Measurements from ENCODE around the gene APRT. TPM values are rescaled to one million over a fixed set of nuclear protein-coding genes. Genes with fewer than 3 reads are reported as not detected.

Gene APRT
- total RNA-seq, 1 experiment from 2014 or later = 311 TPM

GRCh38 chr16:88831838-88832237 is 20.1 kb upstream of the APRT start:
- no TSS peak for BruUV-seq (replicated peaks)
- Histone ChIP-seq H4K20me1 (ENCODE audit: insufficient read depth) (no peaks in the 10 kb centered on the region), H2AFZ (ENCODE audit: low read depth, low read length, poor library complexity, severe bottlenecking) (no peak overlapping the region), H3K9ac (ENCODE audit: low read length) (no peak overlapping the region), H3K4me1 (ENCODE audit: control insufficient read depth in 1 of 2, insufficient read depth in 2 of 2, low read length in 2 of 2) (peaks cover 0 to 4% of the 10 kb centered on the region in 2 experiments; a peak in 1 of 4 replicates), H3K27ac (ENCODE audit: low read depth, low read length) (no peak overlapping the region), H3K27me3 (ENCODE audit: insufficient read depth, low read length) (no peaks in the 10 kb centered on the region), H3K36me3 (ENCODE audit: control insufficient read depth in 1 of 2, insufficient read depth in 2 of 2, low read length in 2 of 2) (no peaks in the 10 kb centered on the region), H3K79me2 (ENCODE audit: insufficient read depth, low read length) (no peaks in the 10 kb centered on the region), H3K4me3 (replicated peaks in 1 of 2; ENCODE audit: low read depth in 1 of 2, low read length in 2 of 2) (no peak overlapping the region), H3K9me3 (ENCODE audit: control insufficient read depth in 1 of 2, insufficient read depth in 1 of 2, low read depth in 1 of 2, low read length in 2 of 2) (no peaks in the 10 kb centered on the region), H3K9me2 (ENCODE audit: insufficient read depth) (no peaks in the 10 kb centered on the region), H3K4me2 (ENCODE audit: low read length) (no peak overlapping the region)
- ChIA-PET RAD21 (ENCODE audit: low non-redundant PET in 1 of 2, low total read pairs in 2 of 2, uncharacterized antibody in 2 of 2, unreplicated experiment in 2 of 2) (no interaction called here), POLR2A (no interaction called here), CTCF (no interaction called here)
- peak; percentile 63 for ATAC-seq
- no peak for TF ChIP-seq SIN3A (IDR thresholded peaks at IDR 0.05; ENCODE audit: low read depth)
- TF ChIP-seq JUND (IDR thresholded peaks at IDR 0.05) = no peak
- TF ChIP-seq CTCF (IDR thresholded peaks at IDR 0.05 in 2 of 3, conservative IDR thresholded peaks at IDR 0.05 in 1 of 3; ENCODE audit: borderline replicate concordance in 1 of 3, insufficient read depth in 1 of 3, low read depth in 2 of 3, low read length in 2 of 3) = peak in 2 of 3 experiments; percentile 13 to 18; a peak in 3 of 6 replicates
- no peak for TF ChIP-seq POLR2A (IDR thresholded peaks at IDR 0.05; ENCODE audit: borderline replicate concordance, extremely low read depth, insufficient read depth, insufficient read length)
- TF ChIP-seq EZH2 (IDR thresholded peaks at IDR 0.05) = no peak
- intact Hi-C loops (cut with micrococcal nuclease) = no loop called here
- DNase-seq (ENCODE audit: low read depth, low spot score) = no peak

- ChIA-PET CTCF (no interaction called here), RAD21 (ENCODE audit: low non-redundant PET in 1 of 2, low total read pairs in 2 of 2, uncharacterized antibody in 2 of 2, unreplicated experiment in 2 of 2) (no interaction called here), POLR2A (no interaction called here)
- intact Hi-C loops (cut with micrococcal nuclease) = no loop called here
- Histone ChIP-seq H4K20me1 (ENCODE audit: insufficient read depth) (no peaks in the 10 kb centered on the region), H3K79me2 (ENCODE audit: insufficient read depth, low read length) (no peaks in the 10 kb centered on the region), H2AFZ (ENCODE audit: low read depth, low read length, poor library complexity, severe bottlenecking) (no peak overlapping the region), H3K27me3 (ENCODE audit: insufficient read depth, low read length) (no peaks in the 10 kb centered on the region), H3K4me1 (ENCODE audit: control insufficient read depth in 1 of 2, insufficient read depth in 2 of 2, low read length in 2 of 2) (peaks cover 0 to 4% of the 10 kb centered on the region in 2 experiments; a peak in 1 of 4 replicates), H3K9ac (ENCODE audit: low read length) (no peak overlapping the region), H3K36me3 (ENCODE audit: control insufficient read depth in 1 of 2, insufficient read depth in 2 of 2, low read length in 2 of 2) (no peaks in the 10 kb centered on the region), H3K4me2 (ENCODE audit: low read length) (no peak overlapping the region), H3K27ac (ENCODE audit: low read depth, low read length) (no peak overlapping the region), H3K9me2 (ENCODE audit: insufficient read depth) (no peaks in the 10 kb centered on the region), H3K9me3 (ENCODE audit: control insufficient read depth in 1 of 2, insufficient read depth in 1 of 2, low read depth in 1 of 2, low read length in 2 of 2) (no peaks in the 10 kb centered on the region), H3K4me3 (replicated peaks in 1 of 2; ENCODE audit: low read depth in 1 of 2, low read length in 2 of 2) (no peak overlapping the region)
- no peak for DNase-seq (ENCODE audit: low read depth, low spot score)
- no peak for ATAC-seq
- no TSS peak for BruUV-seq (replicated peaks)
- TF ChIP-seq SRF (IDR thresholded peaks at IDR 0.05; ENCODE audit: low read depth) (no peak), RAD21 (IDR thresholded peaks at IDR 0.05; ENCODE audit: low read depth) (no peak), ELF1 (IDR thresholded peaks at IDR 0.05; ENCODE audit: borderline replicate concordance, low read depth) (no peak), POLR2A (IDR thresholded peaks at IDR 0.05; ENCODE audit: borderline replicate concordance, extremely low read depth, insufficient read depth, insufficient read length) (no peak), POLR2AphosphoS5 (IDR thresholded peaks at IDR 0.05; ENCODE audit: low read depth, low read length) (no peak), CBX3 (IDR thresholded peaks at IDR 0.05; ENCODE audit: low read depth) (no peak), ATF3 (IDR thresholded peaks at IDR 0.05) (no peak), SIN3A (IDR thresholded peaks at IDR 0.05; ENCODE audit: low read depth) (no peak), TCF7L2 (IDR thresholded peaks at IDR 0.05; ENCODE audit: borderline replicate concordance, extremely low read depth, insufficient read depth, insufficient read length) (no peak), YY1 (IDR thresholded peaks at IDR 0.05; ENCODE audit: extremely low read depth, insufficient replicate concordance, low read depth, low read length) (no peak), REST (IDR thresholded peaks at IDR 0.05; ENCODE audit: low read depth) (no peak), ZFX (IDR thresholded peaks at IDR 0.05) (no peak)
Measured at GRCh38 chr16:88830783-88831182, 19.1 kb upstream of the APRT start.
